GM19463 (cell line): Measurements from ENCODE around the gene CACNA1G.

Experiments used
- ATAC-seq: cut with Tn5 transposase; IDR thresholded peaks from one replicate; pipeline ENCODE4 v1.9.1; 2021; ENCODE audit warnings: mild to moderate bottlenecking, moderate library complexity; ENCODE audit not compliant: unreplicated experiment

CACNA1G gene

GRCh38 chr17:50564916-50565315 lies 4.4 kb downstream of the CACNA1G start:
- no peak for ATAC-seq

DNA sequence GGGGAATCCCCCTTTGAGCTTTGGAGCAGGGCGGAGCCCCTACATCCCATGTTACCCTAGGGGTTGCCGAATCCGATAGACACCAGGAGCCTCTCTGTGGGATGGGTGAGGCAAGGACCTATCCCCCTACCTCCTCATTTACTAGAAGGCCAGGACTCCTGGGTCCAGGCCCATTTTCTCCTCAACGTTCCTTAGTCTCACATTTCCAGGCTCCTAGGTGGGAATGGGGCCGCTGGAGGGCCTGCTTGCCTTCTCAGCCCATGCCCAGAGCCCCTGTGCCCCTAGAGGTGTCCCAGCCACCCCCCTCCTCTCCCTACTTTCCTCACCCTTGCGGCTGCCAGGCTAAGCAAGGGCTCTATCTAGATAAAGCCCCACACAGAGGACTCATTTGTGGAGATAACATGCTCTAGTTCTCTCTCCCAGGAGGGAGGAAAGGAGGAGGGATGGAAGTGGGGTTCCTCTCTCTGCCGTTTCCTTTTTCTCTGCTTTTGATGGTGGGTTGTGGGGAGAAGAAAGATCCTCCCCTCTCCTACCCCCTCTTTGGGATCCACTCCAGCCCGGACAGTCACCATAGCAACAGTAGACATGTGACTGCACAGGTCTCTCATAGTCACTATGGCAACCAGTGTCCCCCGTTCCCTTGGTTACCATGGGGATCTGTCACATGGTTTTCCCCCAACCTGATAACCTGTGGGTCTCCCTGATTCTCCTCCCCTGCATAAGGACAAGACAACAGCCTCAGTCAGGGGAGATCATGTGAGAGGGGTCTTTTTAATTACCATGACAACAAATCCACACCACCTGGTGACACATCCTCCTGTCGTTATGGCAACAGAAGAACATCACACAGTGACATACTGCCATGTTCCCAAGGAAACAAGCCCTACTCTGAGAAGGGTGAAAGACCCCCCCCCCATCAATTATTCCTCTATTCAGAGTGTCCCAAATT lies 5.2 kb downstream of the CACNA1G start:
- ATAC-seq: no peak

DNA sequence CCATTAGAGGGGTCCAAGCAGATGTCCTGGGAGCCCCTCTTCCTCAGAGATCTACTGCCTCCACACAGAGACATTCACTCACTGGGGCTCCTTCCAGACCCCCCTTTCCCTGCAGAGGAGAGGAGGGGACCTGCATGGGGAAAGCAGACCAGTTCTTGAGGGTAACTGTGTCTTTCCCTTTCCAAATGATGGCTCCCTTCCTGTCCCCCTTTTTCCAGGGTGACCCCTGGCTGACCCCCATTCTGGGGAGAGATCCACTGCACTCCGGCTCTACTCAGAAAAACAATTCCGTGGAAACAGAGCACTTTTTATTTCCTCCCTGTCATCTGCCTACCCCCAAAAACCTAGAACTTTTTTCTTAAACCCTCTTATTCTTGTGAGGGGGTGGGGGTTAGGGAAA lies 6.4 kb downstream of the CACNA1G start:
- no peak for ATAC-seq

GRCh38 chr17:50568659-50569058 lies 8.1 kb downstream of the CACNA1G start:
- ATAC-seq: no peak

DNA sequence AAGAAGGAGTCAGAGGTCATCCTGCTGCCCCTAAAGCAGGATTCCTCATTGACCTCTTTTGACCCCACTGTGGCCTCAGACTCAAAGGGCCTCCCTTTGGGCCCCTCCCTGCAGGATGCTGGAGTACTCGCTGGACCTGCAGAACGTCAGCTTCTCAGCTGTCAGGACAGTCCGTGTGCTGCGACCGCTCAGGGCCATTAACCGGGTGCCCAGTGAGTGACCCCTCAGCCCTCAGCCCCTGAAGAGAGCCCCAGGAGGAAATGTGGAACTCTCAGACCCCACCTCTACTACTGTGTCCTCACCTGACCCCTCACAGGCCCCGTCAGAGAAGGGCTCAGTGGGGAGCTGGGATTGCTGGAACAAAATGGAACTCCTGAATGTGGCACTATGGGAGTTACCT lies 9.1 kb downstream of the CACNA1G start:
- ATAC-seq: no peak

DNA sequence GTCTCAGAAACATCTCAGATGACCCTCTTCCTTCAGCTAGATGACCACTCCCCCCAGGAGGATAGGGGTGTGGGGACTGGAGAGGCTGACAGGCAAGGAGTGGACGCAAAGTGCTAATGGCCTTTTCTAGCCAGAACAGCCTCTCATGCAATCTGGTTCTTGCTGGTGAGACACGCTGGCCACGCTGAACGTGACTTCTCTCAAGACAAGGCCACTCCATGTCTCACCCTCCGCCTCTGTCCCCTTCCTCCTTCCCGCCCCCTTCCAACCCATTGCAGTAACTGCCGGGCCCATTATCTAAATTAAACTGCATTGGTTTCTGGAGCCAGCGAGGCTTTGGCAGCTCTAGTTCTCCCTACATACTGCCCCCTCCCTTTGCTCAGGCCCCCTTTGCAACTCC lies 9.5 kb downstream of the CACNA1G start:
- ATAC-seq: no peak

- no peak for ATAC-seq
Measured at GRCh38 chr17:50570528-50570927, 10.0 kb downstream of the CACNA1G start.

DNA sequence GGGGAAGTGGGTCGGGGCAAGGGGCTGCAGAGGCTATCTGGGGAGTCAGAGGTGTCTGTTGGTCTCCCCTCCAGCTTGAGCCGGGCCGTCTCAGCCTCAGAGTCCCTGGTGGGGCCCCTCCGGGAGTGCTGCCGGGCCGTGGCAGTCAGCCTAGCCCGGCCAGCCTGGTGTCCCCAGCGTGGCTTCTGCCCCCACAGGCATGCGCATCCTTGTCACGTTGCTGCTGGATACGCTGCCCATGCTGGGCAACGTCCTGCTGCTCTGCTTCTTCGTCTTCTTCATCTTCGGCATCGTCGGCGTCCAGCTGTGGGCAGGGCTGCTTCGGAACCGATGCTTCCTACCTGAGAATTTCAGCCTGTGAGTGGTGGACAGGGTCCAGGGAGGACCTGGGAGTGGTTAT lies 11.2 kb downstream of the CACNA1G start:
- ATAC-seq: no peak

GRCh38 chr17:50572541-50572940 lies 12.0 kb downstream of the CACNA1G start:
- no peak for ATAC-seq

GRCh38 chr17:50573866-50574611 lies 13.5 kb downstream of the CACNA1G start:
- no peak for ATAC-seq

- ATAC-seq: no peak
Measured at GRCh38 chr17:50575581-50576210, 15.2 kb downstream of the CACNA1G start.

DNA sequence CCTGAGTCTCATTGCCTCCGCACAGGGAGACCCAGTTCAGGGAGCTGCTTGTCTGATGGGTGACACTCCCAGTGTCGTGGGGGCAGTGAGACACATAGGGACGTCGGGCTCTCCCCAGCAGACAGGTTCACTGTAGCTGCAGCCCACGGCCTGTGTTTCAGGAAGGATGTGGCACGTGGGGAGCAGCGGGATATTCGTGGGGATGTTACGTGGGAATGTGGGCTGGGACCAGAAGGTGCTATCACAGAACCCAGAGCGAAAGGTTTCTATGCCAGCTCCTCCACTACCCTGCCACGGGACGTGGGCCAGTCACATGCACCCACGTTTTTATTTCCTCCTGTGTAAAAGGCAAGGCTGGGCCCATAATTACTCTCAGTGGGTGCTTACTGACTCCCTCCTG lies 16.3 kb downstream of the CACNA1G start:
- ATAC-seq: no peak

GRCh38 chr17:50577451-50577954 lies 17.0 kb downstream of the CACNA1G start:
- ATAC-seq: no peak

GRCh38 chr17:50578173-50578572 lies 17.7 kb downstream of the CACNA1G start:
- no peak for ATAC-seq

- ATAC-seq: no peak
Measured at GRCh38 chr17:50579399-50579798, 18.9 kb downstream of the CACNA1G start.

DNA sequence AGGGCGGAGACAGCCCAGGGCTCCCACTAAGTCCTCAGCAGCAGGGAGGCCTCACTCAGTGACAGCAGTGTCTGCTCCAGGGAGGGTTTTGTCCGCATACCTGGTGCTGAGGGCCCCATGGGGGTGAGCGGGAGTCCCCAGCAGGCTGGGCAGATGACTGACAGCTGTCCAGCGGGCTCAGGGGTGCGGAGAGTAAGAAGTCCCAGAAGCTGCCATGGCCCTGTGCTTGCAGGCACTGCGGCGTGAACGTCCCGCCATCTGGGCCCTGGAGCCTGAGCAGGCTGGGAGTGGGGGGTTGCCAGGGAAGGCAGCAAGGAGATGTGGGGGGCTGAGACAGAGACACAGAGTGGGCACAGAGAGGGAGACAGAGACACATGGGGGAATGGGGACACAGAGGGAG lies 20.1 kb downstream of the CACNA1G start:
- no peak for ATAC-seq

- no peak for ATAC-seq
Measured at GRCh38 chr17:50581316-50581715, 20.8 kb downstream of the CACNA1G start.

DNA sequence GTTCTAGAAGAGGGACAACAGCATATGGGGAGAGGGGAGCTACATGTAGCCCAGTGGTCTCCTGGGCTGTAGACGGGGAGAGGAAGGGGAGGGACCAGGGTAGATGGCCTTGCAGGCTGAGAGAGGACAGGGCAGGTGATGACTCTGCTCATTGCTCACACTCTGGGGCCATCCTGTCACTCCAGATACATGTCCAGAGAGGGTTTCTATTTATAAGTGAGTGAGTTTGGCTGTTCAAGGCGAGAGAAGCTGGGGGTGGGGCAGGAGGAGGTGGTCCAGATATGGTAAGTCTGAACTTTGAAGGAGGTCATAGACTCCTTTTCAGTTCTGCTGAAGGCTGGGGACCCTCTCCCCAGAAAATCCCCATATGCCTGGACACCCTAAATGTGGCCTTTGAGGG lies 22.2 kb downstream of the CACNA1G start:
- ATAC-seq: no peak

GRCh38 chr17:50583641-50584040 lies 23.1 kb downstream of the CACNA1G start:
- ATAC-seq: no peak

- ATAC-seq: no peak
Measured at GRCh38 chr17:50584116-50584515, 23.6 kb downstream of the CACNA1G start.

GRCh38 chr17:50584749-50585148 lies 24.2 kb downstream of the CACNA1G start:
- no peak for ATAC-seq
